Measurements from ENCODE around the gene LIX1.

The LIX1 gene

DNA sequence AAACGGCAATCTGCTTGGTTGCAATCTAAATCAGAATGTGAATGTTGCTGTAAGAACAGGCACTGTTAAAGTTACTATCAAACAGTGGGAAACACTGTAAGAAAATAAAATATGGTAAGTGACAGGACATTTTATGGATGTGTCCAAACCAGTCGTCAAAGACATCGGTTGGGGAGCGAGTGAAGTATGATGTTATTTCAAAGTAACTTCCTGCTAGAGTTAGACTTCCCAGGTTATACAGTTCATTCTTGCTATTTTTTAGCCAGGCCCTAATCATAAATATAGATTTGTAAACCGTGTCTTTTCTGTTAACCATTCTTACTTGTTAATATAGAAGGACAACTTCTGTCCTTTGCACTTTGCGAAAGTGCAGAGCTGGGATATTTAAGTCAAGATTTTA, 30.2 kb downstream of the LIX1 start (continued):
- TF ChIP-seq ZNF175 (tag by site-specific recombination; IDR thresholded peaks at IDR 0.05) (no peak), ZFP37 (tag by site-specific recombination; IDR thresholded peaks at IDR 0.05) (no peak)

- no peak overlapping the region for H3K27ac ChIP-seq (ENCODE audit: extremely low read depth, low read depth, low read length)
- no peaks in the 10 kb centered on the region for H3K4me1 ChIP-seq (ENCODE audit: control insufficient read depth, insufficient read depth, low read length)
- ChIA-PET POLR2A (no interaction called here), CTCF (interaction anchor here (0.7 kb wide), 1 partner anchor 1117 kb away, joined by 3 read pairs; no protein-coding TSS in a partner anchor)
- TF ChIP-seq SP7 (tag by site-specific recombination; IDR thresholded peaks at IDR 0.05) (no peak), ZNF112 (tag by site-specific recombination; IDR thresholded peaks at IDR 0.05) (no peak)
- TF ChIP-seq, protein P1, sequence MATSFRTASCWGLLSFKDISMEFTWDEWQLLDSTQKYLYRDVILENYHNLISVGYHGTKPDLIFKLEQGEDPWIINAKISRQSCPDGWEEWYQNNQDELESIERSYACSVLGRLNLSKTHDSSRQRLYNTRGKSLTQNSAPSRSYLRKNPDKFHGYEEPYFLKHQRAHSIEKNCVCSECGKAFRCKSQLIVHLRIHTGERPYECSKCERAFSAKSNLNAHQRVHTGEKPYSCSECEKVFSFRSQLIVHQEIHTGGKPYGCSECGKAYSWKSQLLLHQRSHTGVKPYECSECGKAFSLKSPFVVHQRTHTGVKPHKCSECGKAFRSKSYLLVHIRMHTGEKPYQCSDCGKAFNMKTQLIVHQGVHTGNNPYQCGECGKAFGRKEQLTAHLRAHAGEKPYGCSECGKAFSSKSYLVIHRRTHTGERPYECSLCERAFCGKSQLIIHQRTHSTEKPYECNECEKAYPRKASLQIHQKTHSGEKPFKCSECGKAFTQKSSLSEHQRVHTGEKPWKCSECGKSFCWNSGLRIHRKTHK (tag by site-specific recombination; IDR thresholded peaks at IDR 0.05), result no peak
- TF ChIP-seq, protein P2, sequence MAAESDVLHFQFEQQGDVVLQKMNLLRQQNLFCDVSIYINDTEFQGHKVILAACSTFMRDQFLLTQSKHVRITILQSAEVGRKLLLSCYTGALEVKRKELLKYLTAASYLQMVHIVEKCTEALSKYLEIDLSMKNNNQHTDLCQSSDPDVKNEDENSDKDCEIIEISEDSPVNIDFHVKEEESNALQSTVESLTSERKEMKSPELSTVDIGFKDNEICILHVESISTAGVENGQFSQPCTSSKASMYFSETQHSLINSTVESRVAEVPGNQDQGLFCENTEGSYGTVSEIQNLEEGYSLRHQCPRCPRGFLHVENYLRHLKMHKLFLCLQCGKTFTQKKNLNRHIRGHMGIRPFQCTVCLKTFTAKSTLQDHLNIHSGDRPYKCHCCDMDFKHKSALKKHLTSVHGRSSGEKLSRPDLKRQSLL (tag by site-specific recombination; IDR thresholded peaks at IDR 0.05), result no peak
- no peaks in the 10 kb centered on the region for H3K36me3 ChIP-seq (ENCODE audit: control insufficient read depth in 2 of 2, insufficient read depth in 1 of 2, low read length in 2 of 2)
- H3K4me3 ChIP-seq (ENCODE audit: low read depth, low read length), result no peak overlapping the region
- no peaks in the 10 kb centered on the region for H3K9me3 ChIP-seq (ENCODE audit: control insufficient read depth, insufficient read depth, low read depth, low read length)
Measured at GRCh38 chr5:97111616-97112015, 30.8 kb downstream of the LIX1 start.

GRCh38 chr5:97111004-97111403, 31.4 kb downstream of the LIX1 start:
- no peak for TF ChIP-seq ZBTB1 (tag by site-specific recombination; IDR thresholded peaks at IDR 0.05)
- TF ChIP-seq ZNF521 (tag by site-specific recombination; IDR thresholded peaks at IDR 0.05), result no peak
- TF ChIP-seq ZNF654 (tag by site-specific recombination; IDR thresholded peaks at IDR 0.05; ENCODE audit: low read depth), result no peak
- TF ChIP-seq, protein P3, sequence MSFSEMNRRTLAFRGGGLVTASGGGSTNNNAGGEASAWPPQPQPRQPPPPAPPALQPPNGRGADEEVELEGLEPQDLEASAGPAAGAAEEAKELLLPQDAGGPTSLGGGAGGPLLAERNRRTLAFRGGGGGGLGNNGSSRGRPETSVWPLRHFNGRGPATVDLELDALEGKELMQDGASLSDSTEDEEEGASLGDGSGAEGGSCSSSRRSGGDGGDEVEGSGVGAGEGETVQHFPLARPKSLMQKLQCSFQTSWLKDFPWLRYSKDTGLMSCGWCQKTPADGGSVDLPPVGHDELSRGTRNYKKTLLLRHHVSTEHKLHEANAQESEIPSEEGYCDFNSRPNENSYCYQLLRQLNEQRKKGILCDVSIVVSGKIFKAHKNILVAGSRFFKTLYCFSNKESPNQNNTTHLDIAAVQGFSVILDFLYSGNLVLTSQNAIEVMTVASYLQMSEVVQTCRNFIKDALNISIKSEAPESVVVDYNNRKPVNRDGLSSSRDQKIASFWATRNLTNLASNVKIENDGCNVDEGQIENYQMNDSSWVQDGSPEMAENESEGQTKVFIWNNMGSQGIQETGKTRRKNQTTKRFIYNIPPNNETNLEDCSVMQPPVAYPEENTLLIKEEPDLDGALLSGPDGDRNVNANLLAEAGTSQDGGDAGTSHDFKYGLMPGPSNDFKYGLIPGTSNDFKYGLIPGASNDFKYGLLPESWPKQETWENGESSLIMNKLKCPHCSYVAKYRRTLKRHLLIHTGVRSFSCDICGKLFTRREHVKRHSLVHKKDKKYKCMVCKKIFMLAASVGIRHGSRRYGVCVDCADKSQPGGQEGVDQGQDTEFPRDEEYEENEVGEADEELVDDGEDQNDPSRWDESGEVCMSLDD (tag by site-specific recombination; IDR thresholded peaks at IDR 0.05), result no peak
- TF ChIP-seq, protein P4, sequence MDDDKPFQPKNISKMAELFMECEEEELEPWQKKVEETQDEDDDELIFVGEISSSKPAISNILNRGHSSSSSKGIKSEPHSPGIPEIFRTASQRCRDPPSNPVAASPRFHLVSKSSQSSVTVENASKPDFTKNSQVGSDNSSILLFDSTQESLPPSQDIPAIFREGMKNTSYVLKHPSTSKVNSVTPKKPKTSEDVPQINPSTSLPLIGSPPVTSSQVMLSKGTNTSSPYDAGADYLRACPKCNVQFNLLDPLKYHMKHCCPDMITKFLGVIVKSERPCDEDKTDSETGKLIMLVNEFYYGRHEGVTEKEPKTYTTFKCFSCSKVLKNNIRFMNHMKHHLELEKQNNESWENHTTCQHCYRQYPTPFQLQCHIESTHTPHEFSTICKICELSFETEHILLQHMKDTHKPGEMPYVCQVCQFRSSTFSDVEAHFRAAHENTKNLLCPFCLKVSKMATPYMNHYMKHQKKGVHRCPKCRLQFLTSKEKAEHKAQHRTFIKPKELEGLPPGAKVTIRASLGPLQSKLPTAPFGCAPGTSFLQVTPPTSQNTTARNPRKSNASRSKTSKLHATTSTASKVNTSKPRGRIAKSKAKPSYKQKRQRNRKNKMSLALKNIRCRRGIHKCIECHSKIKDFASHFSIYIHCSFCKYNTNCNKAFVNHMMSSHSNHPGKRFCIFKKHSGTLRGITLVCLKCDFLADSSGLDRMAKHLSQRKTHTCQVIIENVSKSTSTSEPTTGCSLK (tag by site-specific recombination; IDR thresholded peaks at IDR 0.05), result no peak
- TF ChIP-seq ZNF24 (tag by site-specific recombination; IDR thresholded peaks at IDR 0.05), result no peak
- no peak for TF ChIP-seq ZNF214 (tag by site-specific recombination; IDR thresholded peaks at IDR 0.05; ENCODE audit: borderline replicate concordance)
- TF ChIP-seq KLF16 (tag by site-specific recombination; IDR thresholded peaks at IDR 0.05), result no peak
- no peak for TF ChIP-seq ZSCAN18 (tag by site-specific recombination; IDR thresholded peaks at IDR 0.05)
- TF ChIP-seq ZNF610 (tag by site-specific recombination; IDR thresholded peaks at IDR 0.05; ENCODE audit: borderline replicate concordance), result no peak
- no peak for TF ChIP-seq ZBTB20 (tag by site-specific recombination; IDR thresholded peaks at IDR 0.05)
- no peak for TF ChIP-seq ZFP37 (tag by site-specific recombination; IDR thresholded peaks at IDR 0.05)
- no peak for TF ChIP-seq ZBTB17 (tag by site-specific recombination; IDR thresholded peaks at IDR 0.05)
- TF ChIP-seq ZNF677 (tag by site-specific recombination; IDR thresholded peaks at IDR 0.05), result no peak
- no peak for TF ChIP-seq ZBTB8A (tag by site-specific recombination; IDR thresholded peaks at IDR 0.05)
- no peak for TF ChIP-seq ZNF785 (tag by site-specific recombination; IDR thresholded peaks at IDR 0.05)
- no peak for TF ChIP-seq ATF2 (tag by site-specific recombination; IDR thresholded peaks at IDR 0.05; ENCODE audit: low read depth)
- TF ChIP-seq ZXDB (tag by site-specific recombination; IDR thresholded peaks at IDR 0.05), result no peak
- H3K9me3 ChIP-seq (ENCODE audit: control insufficient read depth, insufficient read depth, low read depth, low read length), result no peaks in the 10 kb centered on the region
- no peaks in the 10 kb centered on the region for H3K36me3 ChIP-seq (ENCODE audit: control insufficient read depth in 2 of 2, insufficient read depth in 1 of 2, low read length in 2 of 2)
- H3K4me3 ChIP-seq (ENCODE audit: low read depth, low read length), result no peak overlapping the region
- POLR2A ChIA-PET, result no interaction called here
- no peak overlapping the region for H3K27ac ChIP-seq (ENCODE audit: extremely low read depth, low read depth, low read length)
- CTCF ChIA-PET, result interaction anchor here (0.7 kb wide), 2 partner anchors 265 to 1116 kb away, joined by 3 read pairs; no protein-coding TSS in a partner anchor
- 0 out of 2 replicates have a peak, but pooled peaks cover under 1% of the 10 kb centered on the region for H3K4me1 ChIP-seq (ENCODE audit: control insufficient read depth, insufficient read depth, low read length)
